GM18519 (cell line): ENCODE measurements around the gene SAMD1.
A peak's percentile ranks its signal among the peaks of the same experiment; 100 is the strongest.

Source experiments
- ATAC-seq: cut with Tn5 transposase; IDR thresholded peaks from one replicate; pipeline ENCODE4 v1.9.1; 2021; ENCODE audit warnings: mild to moderate bottlenecking, moderate library complexity; ENCODE audit not compliant: unreplicated experiment, low FRiP score

The SAMD1 gene

DNA sequence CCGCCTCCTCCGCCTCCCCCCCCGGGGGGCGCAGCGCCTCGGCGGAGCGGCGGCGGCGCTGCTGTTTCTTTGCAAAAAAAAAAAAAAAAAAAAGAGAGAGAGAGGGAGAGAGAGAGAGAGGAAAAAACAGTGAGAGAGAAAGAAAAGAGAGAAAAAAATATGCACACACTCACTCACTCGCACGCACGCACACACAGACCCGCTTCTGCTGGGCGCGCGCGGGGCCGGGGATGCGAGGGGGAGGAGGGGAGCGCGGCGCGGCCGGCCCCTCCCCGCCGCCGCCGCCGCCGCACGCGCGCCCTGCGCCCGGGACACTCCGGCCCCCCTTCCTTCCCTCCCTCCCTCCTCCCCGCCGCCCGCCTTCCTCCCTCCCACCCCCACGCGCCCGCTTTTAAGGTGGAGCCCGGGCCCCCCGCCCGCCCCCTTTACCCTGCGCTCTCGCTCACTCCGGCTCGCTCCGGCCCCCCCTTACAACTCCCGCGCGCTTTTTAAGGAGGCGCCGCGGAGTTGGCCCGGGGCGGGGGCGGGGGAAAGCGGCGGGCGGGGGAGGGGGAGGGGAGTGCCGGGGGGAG is at the start of gene SAMD1:
Gene SAMD1, minus strand, starts transcription at position 243 of the 572 bp plus-strand sequence.
- ATAC-seq, result peak; percentile 10

GRCh38 chr19:14139944-14140343 is 49.4 kb upstream of the SAMD1 start:
- no peak for ATAC-seq

DNA sequence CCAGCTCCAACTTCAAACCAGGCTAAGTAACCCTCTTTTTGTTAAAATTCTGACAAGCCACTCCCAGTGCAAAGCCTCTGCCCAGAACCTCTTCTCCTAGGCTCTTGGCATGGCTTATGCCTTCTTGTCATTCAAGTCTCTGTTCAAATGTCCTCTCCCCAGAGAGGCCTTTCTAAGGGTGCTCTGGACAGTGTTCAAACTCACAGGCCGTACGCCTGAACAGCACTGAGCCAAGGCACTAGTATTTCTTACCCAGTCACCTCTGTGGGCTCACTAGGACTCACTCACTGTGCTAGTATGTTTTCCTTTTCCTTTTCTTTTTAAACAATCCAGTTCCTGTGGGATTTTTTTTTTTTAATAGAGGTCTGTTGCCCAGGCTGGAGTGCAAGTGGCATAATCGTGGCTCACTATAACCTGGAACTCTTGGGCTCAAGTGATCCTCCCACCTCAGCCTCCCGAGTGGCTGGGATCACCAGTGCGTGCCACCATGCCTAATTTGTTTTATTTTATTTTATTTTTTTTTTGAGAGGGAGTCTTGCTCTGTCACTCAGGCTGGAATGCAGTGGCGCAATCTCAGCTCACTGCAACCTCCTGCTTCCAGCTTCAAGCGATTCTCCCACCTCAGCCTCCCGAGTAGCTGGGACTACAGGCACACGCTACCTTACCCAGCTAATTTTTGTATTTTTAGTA is 48.2 kb upstream of the SAMD1 start:
- ATAC-seq, result no peak

- ATAC-seq, result peak; percentile 67
Observed at GRCh38 chr19:14136509-14137281, 46.1 kb upstream of the SAMD1 start, which contains the start of gene ASF1B. TSS of gene ASF1B (minus strand) at chr19:14136589. CDS start at chr19:14136456, 133 bp downstream.

GRCh38 chr19:14135985-14136508 is 45.5 kb upstream of the SAMD1 start:
- no peak for ATAC-seq

GRCh38 chr19:14135355-14135754 is 44.8 kb upstream of the SAMD1 start:
- ATAC-seq, result no peak

GRCh38 chr19:14127929-14128509 is 37.5 kb upstream of the SAMD1 start:
- ATAC-seq, result no peak

DNA sequence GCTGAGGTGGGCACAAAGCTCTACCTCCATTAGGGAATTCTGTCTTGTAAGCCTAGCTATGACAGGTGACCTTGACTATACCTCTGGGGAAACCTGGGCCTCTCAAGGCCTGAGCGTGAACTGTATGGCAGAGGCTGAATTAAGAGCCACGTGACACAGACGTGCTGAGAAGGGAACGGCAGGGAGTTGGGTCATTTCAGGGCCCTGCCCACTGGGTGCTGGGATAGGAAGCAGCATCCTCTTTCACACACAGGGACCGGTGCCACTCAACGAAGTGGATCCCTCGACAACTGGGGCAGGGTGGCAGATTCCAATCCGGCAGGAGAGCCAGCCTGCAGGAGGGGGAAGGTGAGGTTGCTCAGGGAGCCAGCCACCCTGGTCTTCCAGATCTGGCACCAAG is 36.6 kb upstream of the SAMD1 start:
- no peak for ATAC-seq

- no peak for ATAC-seq
Observed at GRCh38 chr19:14122924-14123323, 32.4 kb upstream of the SAMD1 start.

DNA sequence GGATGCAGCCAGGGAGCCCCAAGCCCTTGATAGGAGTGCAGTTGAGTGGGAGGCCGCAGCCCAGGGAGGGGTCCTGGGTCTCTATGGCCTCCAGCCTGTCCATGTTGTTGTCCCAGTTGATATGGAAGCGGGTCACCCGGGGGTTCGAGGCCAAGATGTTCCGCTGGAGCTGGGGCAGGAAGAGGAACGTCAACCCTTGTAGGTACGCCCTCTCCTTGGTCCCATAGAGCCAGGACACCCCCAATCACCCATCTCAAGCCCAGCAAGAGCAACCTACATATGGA is 29.9 kb upstream of the SAMD1 start:
- ATAC-seq, result no peak

- ATAC-seq, result no peak
Observed at GRCh38 chr19:14119644-14120496, 29.3 kb upstream of the SAMD1 start.

DNA sequence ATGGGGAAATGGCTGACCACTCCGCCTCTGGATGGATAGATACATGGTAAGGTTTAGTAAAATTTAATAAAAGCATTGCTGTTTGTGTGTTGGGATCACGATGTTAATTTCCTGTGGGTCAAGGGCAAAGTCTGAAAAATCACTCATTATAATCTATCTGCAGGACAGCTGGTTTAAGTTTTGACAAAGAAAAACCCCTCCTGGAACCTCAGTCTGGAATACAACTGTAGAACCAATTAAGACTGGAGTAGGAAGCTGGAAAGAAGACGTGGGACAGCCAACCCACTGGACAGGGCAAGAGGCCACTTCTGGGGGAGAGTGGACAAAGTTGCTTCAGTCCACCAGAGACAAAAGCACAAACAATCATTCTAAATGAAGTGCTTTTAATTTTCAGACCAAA is 28.6 kb upstream of the SAMD1 start:
- ATAC-seq, result no peak

DNA sequence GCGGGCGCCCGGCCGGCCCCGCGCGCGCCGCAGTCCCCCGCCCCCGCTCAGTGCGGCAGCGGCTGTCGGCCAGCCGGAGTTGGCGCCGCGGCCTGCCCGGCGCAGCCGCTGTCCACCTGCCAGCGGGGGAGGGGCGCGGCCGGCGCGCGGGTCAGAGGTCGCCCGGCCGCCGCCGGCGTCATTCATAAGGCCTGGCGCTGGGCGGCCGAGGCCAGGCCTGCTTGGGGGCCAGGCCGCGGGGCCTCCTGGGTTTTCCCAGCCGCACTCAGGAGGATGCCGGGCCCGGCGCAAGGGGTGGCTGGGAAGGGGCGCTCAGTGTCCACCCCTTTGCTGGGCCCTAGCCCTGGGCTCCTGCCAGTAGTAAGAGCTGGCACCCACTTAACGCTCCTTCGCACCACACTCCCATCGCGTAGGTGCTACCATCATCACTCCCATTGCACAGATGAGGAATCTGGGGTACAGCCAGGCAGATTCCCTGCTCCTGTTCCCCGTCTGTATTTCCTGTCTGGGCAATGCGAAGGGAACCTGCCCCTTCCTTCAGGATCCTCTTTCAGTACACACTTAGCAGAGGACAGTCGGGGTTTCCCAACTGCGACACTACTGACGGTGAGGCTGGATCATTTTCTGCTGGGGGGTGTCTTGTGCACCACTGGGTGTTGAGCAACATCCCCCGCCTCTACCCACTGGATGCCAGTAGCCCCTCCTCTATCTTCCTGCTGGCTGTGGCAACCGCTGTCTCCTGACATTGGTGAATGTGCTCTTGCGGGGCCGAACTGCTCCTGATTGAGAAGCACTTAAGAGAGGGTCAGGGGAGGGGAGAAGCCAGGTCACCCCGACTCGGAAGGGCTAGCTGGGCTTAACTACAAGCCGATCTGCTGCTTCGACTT is 27.9 kb upstream of the SAMD1 start:
- peak; percentile 25 for ATAC-seq

DNA sequence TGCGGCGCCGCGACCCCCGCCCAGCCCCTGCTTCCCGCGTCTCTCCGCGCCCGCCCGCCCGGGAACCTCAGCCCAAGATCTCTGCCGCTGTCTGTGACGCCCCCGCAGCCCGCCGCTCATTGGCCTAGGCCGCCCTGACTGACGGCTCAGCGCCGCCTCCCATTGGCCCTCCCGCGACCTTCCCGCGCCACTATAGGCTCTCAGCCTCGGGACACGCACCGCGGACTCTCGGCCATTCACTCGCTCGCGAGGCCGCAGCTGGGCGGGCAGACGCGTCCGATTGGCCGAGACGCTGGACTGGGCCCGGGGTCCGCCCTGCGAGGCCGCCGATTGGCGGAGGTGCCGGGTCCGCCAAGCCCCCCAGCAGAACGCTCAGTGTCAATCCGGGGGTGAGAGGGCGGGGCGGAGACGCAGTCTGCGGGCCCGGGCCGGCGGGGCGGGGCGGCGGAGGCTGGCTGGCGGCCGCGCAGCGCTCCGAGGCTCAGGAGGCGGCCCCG is 27.2 kb upstream of the SAMD1 start, which contains the start of gene PRKACA:
Gene PRKACA, minus strand, starts transcription at position 95 of the 497 bp plus-strand sequence. CDS start 215 bp downstream, outside the sequence.
- ATAC-seq, result peak; percentile 78

GRCh38 chr19:14116918-14117578 is 26.5 kb upstream of the SAMD1 start:
- ATAC-seq, result no peak

DNA sequence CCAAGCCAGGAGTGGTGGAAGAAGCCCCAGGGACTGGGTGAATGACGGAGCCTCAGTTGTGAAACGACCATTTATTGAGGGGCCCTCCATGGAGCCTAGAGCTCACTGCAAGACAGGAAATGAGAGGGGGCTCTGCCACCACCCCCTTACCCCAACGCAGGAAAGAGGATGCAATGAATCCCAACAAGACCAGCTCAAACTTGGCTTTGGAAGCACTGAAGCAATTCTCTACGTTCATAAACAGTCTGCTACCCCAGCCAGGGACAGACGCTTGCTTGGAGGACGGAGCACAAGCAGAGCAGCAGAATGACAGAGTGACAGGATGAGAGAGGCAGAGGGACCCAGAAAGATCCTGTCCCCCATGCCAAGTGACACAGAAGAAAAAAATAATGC is 26.0 kb upstream of the SAMD1 start:
- no peak for ATAC-seq

- ATAC-seq, result no peak
Observed at GRCh38 chr19:14115756-14116155, 25.2 kb upstream of the SAMD1 start.

DNA sequence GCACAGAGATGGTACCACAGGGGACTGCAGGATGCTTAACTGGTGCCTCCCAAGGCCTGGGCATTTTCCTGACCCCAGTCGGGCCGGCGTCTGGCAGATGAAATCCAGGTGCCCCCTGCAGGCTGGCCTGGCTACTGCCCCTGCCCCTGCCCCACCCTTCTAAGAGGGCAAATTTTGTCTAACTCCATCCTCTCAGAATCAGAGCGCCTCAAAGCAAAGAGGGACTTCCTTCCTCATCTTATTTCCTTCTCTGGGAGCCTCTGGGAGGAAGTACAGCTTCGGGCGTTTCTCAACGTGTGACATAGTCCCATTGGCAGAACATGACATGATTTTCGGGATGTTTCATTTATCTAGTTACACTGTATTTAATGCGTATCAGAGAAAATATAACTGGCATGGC is 24.3 kb upstream of the SAMD1 start:
- no peak for ATAC-seq
